Measurements from ENCODE around the gene GRID1.

- TF ChIP-seq ZNF311 (tag by site-specific recombination; IDR thresholded peaks at IDR 0.05; ENCODE audit: borderline replicate concordance) (no peak), ZSCAN5A (tag by site-specific recombination; IDR thresholded peaks at IDR 0.05) (no peak), ZNF140 (tag by site-specific recombination; IDR thresholded peaks at IDR 0.05) (no peak), SP2 (tag by site-specific recombination; IDR thresholded peaks at IDR 0.05) (no peak), ZNF747 (tag by site-specific recombination; IDR thresholded peaks at IDR 0.05) (no peak), ZBTB8A (tag by site-specific recombination; IDR thresholded peaks at IDR 0.05) (no peak), ZNF529 (tag by site-specific recombination; IDR thresholded peaks at IDR 0.05; ENCODE audit: insufficient replicate concordance) (no peak)
These were observed 174.9 kb downstream of the GRID1 start for GRCh38 chr10:86191686-86192085.
